Measurements from ENCODE around the gene HSBP1.

The HSBP1 gene

DNA sequence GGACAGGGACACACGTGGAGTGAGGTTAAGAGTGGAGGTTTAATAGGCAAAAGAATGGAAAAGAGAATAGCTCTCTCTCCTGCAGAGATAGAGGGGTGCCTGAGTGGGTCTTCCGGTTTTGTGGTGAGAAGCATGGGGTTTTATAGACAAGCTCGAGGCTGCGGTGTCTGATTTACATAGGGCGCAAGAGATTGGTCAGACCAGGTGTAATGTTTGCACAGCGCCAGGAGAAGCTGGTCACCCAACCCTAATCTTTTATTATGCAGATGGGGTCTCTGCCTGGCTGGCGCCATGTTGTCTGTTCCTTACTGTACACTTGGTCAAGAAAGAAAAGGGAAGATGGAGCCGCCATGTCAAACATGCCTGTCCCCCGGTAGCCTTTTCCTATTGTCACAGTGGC lies 46.6 kb downstream of the HSBP1 start:
- DNase-seq (ENCODE audit: low read depth) = no peak
- H3K4me3 ChIP-seq (ENCODE audit: low read depth, low read length) = no peak overlapping the region
- TF ChIP-seq, protein P1, sequence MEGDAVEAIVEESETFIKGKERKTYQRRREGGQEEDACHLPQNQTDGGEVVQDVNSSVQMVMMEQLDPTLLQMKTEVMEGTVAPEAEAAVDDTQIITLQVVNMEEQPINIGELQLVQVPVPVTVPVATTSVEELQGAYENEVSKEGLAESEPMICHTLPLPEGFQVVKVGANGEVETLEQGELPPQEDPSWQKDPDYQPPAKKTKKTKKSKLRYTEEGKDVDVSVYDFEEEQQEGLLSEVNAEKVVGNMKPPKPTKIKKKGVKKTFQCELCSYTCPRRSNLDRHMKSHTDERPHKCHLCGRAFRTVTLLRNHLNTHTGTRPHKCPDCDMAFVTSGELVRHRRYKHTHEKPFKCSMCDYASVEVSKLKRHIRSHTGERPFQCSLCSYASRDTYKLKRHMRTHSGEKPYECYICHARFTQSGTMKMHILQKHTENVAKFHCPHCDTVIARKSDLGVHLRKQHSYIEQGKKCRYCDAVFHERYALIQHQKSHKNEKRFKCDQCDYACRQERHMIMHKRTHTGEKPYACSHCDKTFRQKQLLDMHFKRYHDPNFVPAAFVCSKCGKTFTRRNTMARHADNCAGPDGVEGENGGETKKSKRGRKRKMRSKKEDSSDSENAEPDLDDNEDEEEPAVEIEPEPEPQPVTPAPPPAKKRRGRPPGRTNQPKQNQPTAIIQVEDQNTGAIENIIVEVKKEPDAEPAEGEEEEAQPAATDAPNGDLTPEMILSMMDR (IDR thresholded peaks at IDR 0.05; ENCODE audit: low read depth, low read length, missing control alignments) = no peak

DNA sequence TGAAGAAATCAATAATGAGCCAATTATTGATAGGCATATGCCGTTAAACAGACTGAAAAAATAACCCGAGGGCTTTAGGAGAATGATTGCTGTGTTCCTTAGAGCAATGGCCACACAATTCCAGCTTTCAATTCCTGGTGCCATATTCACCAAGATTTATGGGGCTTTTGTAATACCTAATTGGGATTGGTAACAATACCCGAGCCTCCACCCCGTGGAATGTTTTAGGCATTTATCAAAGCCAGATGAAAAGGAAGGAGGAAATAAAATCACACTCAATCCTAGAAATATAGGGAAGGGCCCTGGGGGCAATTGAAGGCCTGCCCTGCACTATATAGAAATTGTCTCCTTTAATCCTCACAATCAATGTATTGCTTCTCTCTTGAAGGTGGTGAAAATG lies 49.0 kb downstream of the HSBP1 start:
- no peak overlapping the region for H3K4me3 ChIP-seq (ENCODE audit: low read depth, low read length)
- DNase-seq (ENCODE audit: low read depth) = no peak
- TF ChIP-seq, protein P1 (IDR thresholded peaks at IDR 0.05; ENCODE audit: low read depth, low read length, missing control alignments) = no peak

GRCh38 chr16:83859265-83859664 lies 51.5 kb downstream of the HSBP1 start:
- DNase-seq (ENCODE audit: low read depth) = no peak
- H3K4me3 ChIP-seq (ENCODE audit: low read depth, low read length) = no peak overlapping the region
- TF ChIP-seq, protein P1 (IDR thresholded peaks at IDR 0.05; ENCODE audit: low read depth, low read length, missing control alignments) = no peak

DNA sequence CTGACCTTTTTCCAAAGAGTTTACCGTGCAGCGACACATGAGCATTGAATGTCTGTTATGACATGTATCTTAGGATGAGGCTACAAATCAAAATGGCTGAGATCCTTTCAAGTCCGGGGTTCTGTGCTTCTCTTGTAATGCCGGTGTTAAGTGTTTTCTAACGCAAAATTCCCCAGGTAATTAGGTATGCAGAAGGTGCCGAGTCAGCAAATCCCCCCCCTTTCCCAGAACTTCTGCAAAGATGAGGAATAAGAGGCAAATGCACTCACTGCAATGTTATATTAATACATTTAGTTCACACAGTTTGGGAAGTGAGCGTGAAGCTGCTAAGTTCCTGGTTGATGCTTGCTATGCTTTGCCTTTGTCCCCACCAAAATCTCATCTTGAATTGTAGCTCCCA lies 54.9 kb downstream of the HSBP1 start:
- DNase-seq (ENCODE audit: low read depth) = no peak
- H3K4me3 ChIP-seq (ENCODE audit: low read depth, low read length) = no peak overlapping the region
- TF ChIP-seq, protein P1 (IDR thresholded peaks at IDR 0.05; ENCODE audit: low read depth, low read length, missing control alignments) = no peak

DNA sequence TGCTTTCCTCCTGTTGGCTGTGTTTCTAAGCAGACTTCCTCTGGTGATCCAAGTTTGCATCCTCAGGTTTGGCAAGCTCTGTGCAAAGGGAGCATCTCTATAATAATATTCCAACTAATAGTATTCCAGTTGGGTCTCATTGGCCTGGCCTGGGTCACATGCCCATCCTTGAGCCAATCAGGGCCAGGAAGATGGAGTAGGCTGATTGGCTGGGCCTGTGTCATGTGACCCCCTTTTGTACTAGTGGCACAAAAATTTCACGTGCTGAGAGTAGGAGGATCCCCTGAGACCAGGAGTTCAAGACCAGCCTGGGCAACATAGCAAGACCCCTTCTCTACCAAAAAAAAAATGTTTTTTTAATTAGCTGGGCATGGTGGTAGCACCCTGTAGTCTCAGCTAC lies 55.9 kb downstream of the HSBP1 start:
- TF ChIP-seq, protein P1 (IDR thresholded peaks at IDR 0.05; ENCODE audit: low read depth, low read length, missing control alignments) = no peak
- no peak for DNase-seq (ENCODE audit: low read depth)
- no peak overlapping the region for H3K4me3 ChIP-seq (ENCODE audit: low read depth, low read length)
